ENCODE results near the gene RMC1.
"Not testable (repeated sequence)": the region's sequence is repeated elsewhere in the genome, so short reads cannot be mapped to it uniquely, and the experiment has no call there.

The RMC1 gene

GRCh38 chr18:23550898-23551297 lies 47.6 kb downstream of the RMC1 start:
- Histone ChIP-seq H3K9ac (ENCODE audit: low read length) (no peak overlapping the region), H3K9me3 (ENCODE audit: low read length) (no peaks in the 10 kb centered on the region), H3K4me3 (ENCODE audit: low read depth in 1 of 2, low read length in 2 of 2) (no peak overlapping the region), H3K4me1 (ENCODE audit: insufficient read depth, low read length) (no peaks in the 10 kb centered on the region), H3K36me3 (ENCODE audit: insufficient read depth, low read length) (peaks cover 53% of the 10 kb centered on the region), H3K27me3 (ENCODE audit: control insufficient read depth in 1 of 2, insufficient read depth in 2 of 2, low read length in 2 of 2) (no peaks in the 10 kb centered on the region), H3K27ac (ENCODE audit: low read depth, low read length) (no peak overlapping the region)

DNA sequence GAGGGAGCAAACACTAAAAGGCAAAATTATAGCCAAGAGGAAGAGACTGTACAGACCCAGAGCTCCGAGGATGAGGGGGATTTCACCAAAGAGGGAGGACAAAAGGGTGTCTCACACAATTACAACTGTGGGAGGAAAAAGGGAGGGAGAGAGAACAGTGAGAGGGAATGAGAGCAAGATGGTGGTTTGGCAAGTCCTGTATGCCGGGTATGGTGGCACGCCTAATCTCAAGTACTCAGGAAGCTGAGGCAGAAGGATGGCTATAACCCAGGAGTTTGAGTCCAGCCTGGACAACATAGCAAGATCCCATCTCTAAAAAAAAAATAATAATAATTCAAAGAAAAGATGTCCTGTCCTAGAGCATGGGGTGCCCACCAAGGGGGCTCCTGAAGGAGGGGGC lies 48.7 kb downstream of the RMC1 start:
- H3K4me3 ChIP-seq (ENCODE audit: low read depth in 1 of 2, low read length in 2 of 2) = no peak overlapping the region
- no peak overlapping the region for H3K27ac ChIP-seq (ENCODE audit: low read depth, low read length)
- H3K27me3 ChIP-seq (ENCODE audit: control insufficient read depth in 1 of 2, insufficient read depth in 2 of 2, low read length in 2 of 2) = no peaks in the 10 kb centered on the region
- no peak overlapping the region for H3K9ac ChIP-seq (ENCODE audit: low read length)
- H3K9me3 ChIP-seq (ENCODE audit: low read length) = no peaks in the 10 kb centered on the region
- peaks cover 60% of the 10 kb centered on the region for H3K36me3 ChIP-seq (ENCODE audit: insufficient read depth, low read length)
- no peaks in the 10 kb centered on the region for H3K4me1 ChIP-seq (ENCODE audit: insufficient read depth, low read length)

DNA sequence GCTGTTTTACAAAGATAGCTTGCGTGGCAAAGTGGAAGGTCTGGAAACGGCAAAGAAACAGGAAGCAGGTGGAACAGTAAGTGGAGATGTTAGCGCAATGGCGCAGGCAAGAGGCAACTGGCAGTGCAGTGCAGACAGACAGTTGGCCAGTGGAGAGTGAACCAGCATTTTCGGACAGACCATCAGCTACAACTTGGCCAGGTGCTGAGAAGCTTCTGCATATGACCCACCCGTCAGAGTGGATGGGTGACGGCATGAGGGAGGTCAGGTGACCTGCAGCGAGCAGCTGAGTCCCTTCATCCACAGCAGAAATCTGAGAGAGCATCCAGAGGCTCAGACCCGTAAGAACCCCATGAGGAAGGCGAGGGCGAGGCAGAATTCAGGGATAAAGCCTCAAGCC lies 49.2 kb downstream of the RMC1 start:
- no peaks in the 10 kb centered on the region for H3K27me3 ChIP-seq (ENCODE audit: control insufficient read depth in 1 of 2, insufficient read depth in 2 of 2, low read length in 2 of 2)
- H3K36me3 ChIP-seq (ENCODE audit: insufficient read depth, low read length) = peaks cover 55% of the 10 kb centered on the region
- H3K9me3 ChIP-seq (ENCODE audit: low read length) = no peaks in the 10 kb centered on the region
- H3K4me3 ChIP-seq (ENCODE audit: low read depth in 1 of 2, low read length in 2 of 2) = no peak overlapping the region
- no peak overlapping the region for H3K27ac ChIP-seq (ENCODE audit: low read depth, low read length)
- H3K4me1 ChIP-seq (ENCODE audit: insufficient read depth, low read length) = no peaks in the 10 kb centered on the region
- H3K9ac ChIP-seq (ENCODE audit: low read length) = no peak overlapping the region

DNA sequence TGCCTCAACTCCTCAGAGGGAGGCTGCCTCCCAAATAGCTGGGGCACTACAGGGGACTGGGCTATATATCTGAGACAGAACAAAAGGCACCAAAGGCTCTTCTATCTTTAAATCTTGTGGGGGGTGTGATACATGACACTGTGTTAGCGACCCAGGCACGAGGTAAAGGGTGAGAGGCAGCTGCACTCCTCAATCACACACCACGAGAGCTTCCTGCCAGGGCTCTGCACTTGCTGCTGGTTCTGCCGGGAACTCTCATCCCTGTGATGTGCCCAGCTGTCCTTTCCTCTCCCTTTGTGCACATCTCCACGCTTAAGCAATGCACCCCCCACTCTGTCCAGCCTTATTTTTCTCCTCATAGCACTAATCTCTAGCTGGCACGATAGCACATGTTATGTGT lies 50.6 kb downstream of the RMC1 start:
- Histone ChIP-seq H3K4me3 (ENCODE audit: low read depth in 1 of 2, low read length in 2 of 2) (no peak overlapping the region), H3K4me1 (ENCODE audit: insufficient read depth, low read length) (no peaks in the 10 kb centered on the region), H3K9ac (ENCODE audit: low read length) (no peak overlapping the region), H3K36me3 (ENCODE audit: insufficient read depth, low read length) (peaks cover 59% of the 10 kb centered on the region), H3K9me3 (ENCODE audit: low read length) (no peaks in the 10 kb centered on the region), H3K27ac (ENCODE audit: low read depth, low read length) (no peak overlapping the region), H3K27me3 (ENCODE audit: control insufficient read depth in 1 of 2, insufficient read depth in 2 of 2, low read length in 2 of 2) (no peaks in the 10 kb centered on the region)

DNA sequence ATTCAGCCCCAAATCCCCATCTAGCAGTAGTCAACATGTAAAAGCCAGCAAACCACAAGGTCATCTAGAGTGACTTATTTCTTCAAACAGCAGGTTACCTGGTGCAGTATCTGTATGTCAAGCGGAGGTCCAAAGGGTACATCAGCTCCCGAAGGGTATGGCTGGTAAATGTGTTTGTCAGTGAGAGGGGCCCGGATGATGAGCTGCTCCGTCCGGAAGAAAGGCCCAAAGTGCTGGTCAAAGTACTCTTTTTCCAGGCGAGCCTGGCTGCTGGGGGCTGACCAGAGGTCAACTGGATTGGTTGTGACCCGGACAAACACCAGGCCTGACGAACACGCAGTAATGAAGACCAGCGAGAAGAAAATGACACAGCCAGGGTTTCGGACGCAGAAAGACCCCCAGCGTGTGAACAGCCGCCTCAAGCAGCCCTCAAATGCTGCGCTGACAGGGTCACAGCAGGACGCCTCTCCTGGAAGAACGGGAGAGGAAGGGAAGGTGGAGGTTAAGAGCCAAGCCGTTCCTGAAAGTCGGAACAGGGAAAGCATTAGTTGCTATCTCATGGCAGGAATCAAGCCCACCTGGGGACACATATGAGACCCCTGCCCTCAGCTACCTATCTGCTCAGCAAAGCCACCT lies 53.0 kb downstream of the RMC1 start:
- no peaks in the 10 kb centered on the region for H3K4me1 ChIP-seq (ENCODE audit: insufficient read depth, low read length)
- H3K9ac ChIP-seq (ENCODE audit: low read length) = no peak overlapping the region
- peaks cover 76% of the 10 kb centered on the region for H3K36me3 ChIP-seq (ENCODE audit: insufficient read depth, low read length)
- H3K9me3 ChIP-seq (ENCODE audit: low read length) = no peaks in the 10 kb centered on the region
- H3K27me3 ChIP-seq (ENCODE audit: control insufficient read depth in 1 of 2, insufficient read depth in 2 of 2, low read length in 2 of 2) = no peaks in the 10 kb centered on the region
- H3K27ac ChIP-seq (ENCODE audit: low read depth, low read length) = no peak overlapping the region
- H3K4me3 ChIP-seq (ENCODE audit: low read depth in 1 of 2, low read length in 2 of 2) = no peak overlapping the region

DNA sequence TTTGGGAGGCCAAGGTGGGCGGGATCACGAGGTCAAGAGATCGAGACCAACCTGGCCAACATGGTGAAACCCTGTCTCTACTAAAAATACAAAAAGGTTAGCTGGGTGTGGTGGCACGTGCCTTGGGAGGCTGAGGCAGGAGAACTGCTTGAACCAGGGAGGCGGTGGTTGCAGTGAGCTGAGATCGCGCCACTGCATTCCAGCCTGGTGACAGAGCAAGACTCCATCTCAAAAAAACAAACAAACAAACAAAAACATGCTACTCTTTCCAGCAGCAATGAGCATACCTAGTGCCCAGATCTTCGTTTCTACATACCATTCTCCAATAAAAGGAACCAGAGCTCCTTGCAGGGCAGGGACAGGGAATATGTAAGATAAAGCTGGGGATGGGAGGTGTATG lies 54.2 kb downstream of the RMC1 start:
- H3K36me3 ChIP-seq (ENCODE audit: insufficient read depth, low read length) = peaks cover 70% of the 10 kb centered on the region
- H3K27me3 ChIP-seq (ENCODE audit: control insufficient read depth in 1 of 2, insufficient read depth in 2 of 2, low read length in 2 of 2); H3K4me1 ChIP-seq (ENCODE audit: insufficient read depth, low read length); H3K4me3 ChIP-seq (ENCODE audit: low read depth in 1 of 2, low read length in 2 of 2); H3K27ac ChIP-seq (ENCODE audit: low read depth, low read length); H3K9ac ChIP-seq (ENCODE audit: low read length); H3K9me3 ChIP-seq (ENCODE audit: low read length): not testable (repeated sequence)

GRCh38 chr18:23560186-23560585 lies 56.9 kb downstream of the RMC1 start:
- Histone ChIP-seq H3K9me3 (ENCODE audit: low read length) (no peaks in the 10 kb centered on the region), H3K4me3 (ENCODE audit: low read depth in 1 of 2, low read length in 2 of 2) (no peak overlapping the region), H3K27ac (ENCODE audit: low read depth, low read length) (no peak overlapping the region), H3K36me3 (ENCODE audit: insufficient read depth, low read length) (peaks cover 46% of the 10 kb centered on the region), H3K9ac (ENCODE audit: low read length) (no peak overlapping the region), H3K4me1 (ENCODE audit: insufficient read depth, low read length) (no peaks in the 10 kb centered on the region), H3K27me3 (ENCODE audit: control insufficient read depth in 1 of 2, insufficient read depth in 2 of 2, low read length in 2 of 2) (no peaks in the 10 kb centered on the region)

GRCh38 chr18:23563377-23564043 lies 60.2 kb downstream of the RMC1 start:
- H3K9me3 ChIP-seq (ENCODE audit: low read length) = no peaks in the 10 kb centered on the region
- no peaks in the 10 kb centered on the region for H3K4me1 ChIP-seq (ENCODE audit: insufficient read depth, low read length)
- H3K36me3 ChIP-seq (ENCODE audit: insufficient read depth, low read length) = peaks cover 29% of the 10 kb centered on the region
- no peaks in the 10 kb centered on the region for H3K27me3 ChIP-seq (ENCODE audit: control insufficient read depth in 1 of 2, insufficient read depth in 2 of 2, low read length in 2 of 2)
- H3K9ac ChIP-seq (ENCODE audit: low read length) = no peak overlapping the region
- no peak overlapping the region for H3K27ac ChIP-seq (ENCODE audit: low read depth, low read length)
- H3K4me3 ChIP-seq (ENCODE audit: low read depth in 1 of 2, low read length in 2 of 2) = no peak overlapping the region

- no peak overlapping the region for H3K27ac ChIP-seq (ENCODE audit: low read depth, low read length)
- no peak overlapping the region for H3K9ac ChIP-seq (ENCODE audit: low read length)
- H3K27me3 ChIP-seq (ENCODE audit: control insufficient read depth in 1 of 2, insufficient read depth in 2 of 2, low read length in 2 of 2) = no peaks in the 10 kb centered on the region
- H3K4me3 ChIP-seq (ENCODE audit: low read depth in 1 of 2, low read length in 2 of 2) = no peak overlapping the region
- peaks cover 27% of the 10 kb centered on the region for H3K36me3 ChIP-seq (ENCODE audit: insufficient read depth, low read length)
- no peaks in the 10 kb centered on the region for H3K9me3 ChIP-seq (ENCODE audit: low read length)
- no peaks in the 10 kb centered on the region for H3K4me1 ChIP-seq (ENCODE audit: insufficient read depth, low read length)
Observed at GRCh38 chr18:23565916-23566547, 62.7 kb downstream of the RMC1 start.

DNA sequence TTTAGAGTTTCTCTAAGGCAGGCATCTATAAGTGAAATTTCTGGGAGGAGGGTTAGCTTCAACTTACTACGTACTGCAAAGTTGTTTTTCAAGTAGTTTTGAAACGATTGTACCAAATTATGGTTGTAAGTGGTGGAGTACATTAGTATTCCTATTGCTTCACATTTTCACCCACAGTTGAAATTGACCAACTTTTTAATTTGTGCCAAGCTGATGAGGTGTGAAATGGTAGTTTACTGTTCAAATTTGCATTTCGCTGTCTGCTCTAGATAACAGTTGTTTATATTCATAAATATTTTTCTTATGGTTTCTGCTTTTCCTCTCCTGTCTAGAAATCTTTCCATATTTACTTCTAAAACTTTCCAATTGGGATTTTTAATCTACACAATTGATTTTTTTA lies 64.4 kb downstream of the RMC1 start:
- Histone ChIP-seq H3K4me3 (ENCODE audit: low read depth in 1 of 2, low read length in 2 of 2) (no peak overlapping the region), H3K27me3 (ENCODE audit: control insufficient read depth in 1 of 2, insufficient read depth in 2 of 2, low read length in 2 of 2) (no peaks in the 10 kb centered on the region), H3K27ac (ENCODE audit: low read depth, low read length) (no peak overlapping the region), H3K9ac (ENCODE audit: low read length) (no peak overlapping the region), H3K36me3 (ENCODE audit: insufficient read depth, low read length) (peaks cover 22% of the 10 kb centered on the region), H3K9me3 (ENCODE audit: low read length) (no peaks in the 10 kb centered on the region), H3K4me1 (ENCODE audit: insufficient read depth, low read length) (no peaks in the 10 kb centered on the region)

- H3K4me1 ChIP-seq (ENCODE audit: insufficient read depth, low read length) = no peaks in the 10 kb centered on the region
- H3K27me3 ChIP-seq (ENCODE audit: control insufficient read depth in 1 of 2, insufficient read depth in 2 of 2, low read length in 2 of 2) = no peaks in the 10 kb centered on the region
- H3K9me3 ChIP-seq (ENCODE audit: low read length) = no peaks in the 10 kb centered on the region
- no peak overlapping the region for H3K4me3 ChIP-seq (ENCODE audit: low read depth in 1 of 2, low read length in 2 of 2)
- H3K36me3 ChIP-seq (ENCODE audit: insufficient read depth, low read length) = peaks cover 25% of the 10 kb centered on the region
- H3K27ac ChIP-seq (ENCODE audit: low read depth, low read length) = no peak overlapping the region
- no peak overlapping the region for H3K9ac ChIP-seq (ENCODE audit: low read length)
Observed at GRCh38 chr18:23568281-23569138, 65.2 kb downstream of the RMC1 start.

All from muscle layer of colon (tissue), 2 donors.